Measurements from ENCODE around the gene MBLAC1.

DNA sequence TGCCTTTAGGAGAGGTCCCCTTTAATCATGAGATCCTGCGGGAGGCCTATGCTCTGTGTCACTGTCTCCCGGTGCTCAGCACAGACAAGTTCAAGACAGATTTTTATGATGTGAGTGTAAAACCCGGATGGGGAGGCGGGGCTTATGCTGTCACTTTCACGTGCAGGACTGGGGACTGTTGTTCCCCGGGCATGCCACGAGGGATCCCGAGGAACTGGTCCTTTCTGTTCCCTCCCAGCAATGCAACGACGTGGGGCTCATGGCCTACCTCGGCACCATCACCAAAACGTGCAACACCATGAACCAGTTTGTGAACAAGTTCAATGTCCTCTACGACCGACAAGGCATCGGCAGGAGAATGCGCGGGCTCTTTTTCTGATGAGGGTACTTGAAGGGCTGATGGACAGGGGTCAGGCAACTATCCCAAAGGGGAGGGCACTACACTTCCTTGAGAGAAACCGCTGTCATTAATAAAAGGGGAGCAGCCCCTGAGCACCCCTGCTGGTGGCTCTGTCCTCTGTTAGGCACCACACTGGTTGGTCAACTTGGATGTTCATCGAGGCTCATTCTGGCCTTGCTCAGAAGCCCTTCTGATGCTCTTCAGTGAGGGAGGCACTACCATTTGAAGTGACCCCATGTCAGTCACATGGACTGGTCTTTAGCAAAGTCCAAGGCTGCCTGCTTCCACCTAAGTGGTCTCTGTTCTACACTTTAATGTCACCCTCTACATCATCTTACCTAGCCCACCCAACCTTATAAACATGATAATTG lies 35.2 kb upstream of the MBLAC1 start:
- TF ChIP-seq POLR2A (IDR thresholded peaks at IDR 0.05; ENCODE audit: low read depth, low read length) (no peak; the same call in 1 of the 2 replicates), MAZ (IDR thresholded peaks at IDR 0.05; ENCODE audit: borderline replicate concordance, low read depth, low read length) (no peak), RCOR1 (IDR thresholded peaks at IDR 0.05; ENCODE audit: insufficient replicate concordance, low read length) (no peak), BHLHE40 (IDR thresholded peaks at IDR 0.05; ENCODE audit: low read depth, low read length) (peak; percentile 79), RAD21 (IDR thresholded peaks at IDR 0.05; ENCODE audit: low read length) (no peak)
- TF ChIP-seq, protein P1, sequence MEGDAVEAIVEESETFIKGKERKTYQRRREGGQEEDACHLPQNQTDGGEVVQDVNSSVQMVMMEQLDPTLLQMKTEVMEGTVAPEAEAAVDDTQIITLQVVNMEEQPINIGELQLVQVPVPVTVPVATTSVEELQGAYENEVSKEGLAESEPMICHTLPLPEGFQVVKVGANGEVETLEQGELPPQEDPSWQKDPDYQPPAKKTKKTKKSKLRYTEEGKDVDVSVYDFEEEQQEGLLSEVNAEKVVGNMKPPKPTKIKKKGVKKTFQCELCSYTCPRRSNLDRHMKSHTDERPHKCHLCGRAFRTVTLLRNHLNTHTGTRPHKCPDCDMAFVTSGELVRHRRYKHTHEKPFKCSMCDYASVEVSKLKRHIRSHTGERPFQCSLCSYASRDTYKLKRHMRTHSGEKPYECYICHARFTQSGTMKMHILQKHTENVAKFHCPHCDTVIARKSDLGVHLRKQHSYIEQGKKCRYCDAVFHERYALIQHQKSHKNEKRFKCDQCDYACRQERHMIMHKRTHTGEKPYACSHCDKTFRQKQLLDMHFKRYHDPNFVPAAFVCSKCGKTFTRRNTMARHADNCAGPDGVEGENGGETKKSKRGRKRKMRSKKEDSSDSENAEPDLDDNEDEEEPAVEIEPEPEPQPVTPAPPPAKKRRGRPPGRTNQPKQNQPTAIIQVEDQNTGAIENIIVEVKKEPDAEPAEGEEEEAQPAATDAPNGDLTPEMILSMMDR (conservative IDR thresholded peaks at IDR 0.05; ENCODE audit: low read depth, low read length): 0 out of 2 replicates have a peak, but pooled peaks have one; percentile 16
- TF ChIP-seq, protein P2, sequence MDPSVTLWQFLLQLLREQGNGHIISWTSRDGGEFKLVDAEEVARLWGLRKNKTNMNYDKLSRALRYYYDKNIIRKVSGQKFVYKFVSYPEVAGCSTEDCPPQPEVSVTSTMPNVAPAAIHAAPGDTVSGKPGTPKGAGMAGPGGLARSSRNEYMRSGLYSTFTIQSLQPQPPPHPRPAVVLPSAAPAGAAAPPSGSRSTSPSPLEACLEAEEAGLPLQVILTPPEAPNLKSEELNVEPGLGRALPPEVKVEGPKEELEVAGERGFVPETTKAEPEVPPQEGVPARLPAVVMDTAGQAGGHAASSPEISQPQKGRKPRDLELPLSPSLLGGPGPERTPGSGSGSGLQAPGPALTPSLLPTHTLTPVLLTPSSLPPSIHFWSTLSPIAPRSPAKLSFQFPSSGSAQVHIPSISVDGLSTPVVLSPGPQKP (IDR thresholded peaks at IDR 0.05; ENCODE audit: borderline replicate concordance, low read depth, low read length): no peak
- TF ChIP-seq, protein P3, sequence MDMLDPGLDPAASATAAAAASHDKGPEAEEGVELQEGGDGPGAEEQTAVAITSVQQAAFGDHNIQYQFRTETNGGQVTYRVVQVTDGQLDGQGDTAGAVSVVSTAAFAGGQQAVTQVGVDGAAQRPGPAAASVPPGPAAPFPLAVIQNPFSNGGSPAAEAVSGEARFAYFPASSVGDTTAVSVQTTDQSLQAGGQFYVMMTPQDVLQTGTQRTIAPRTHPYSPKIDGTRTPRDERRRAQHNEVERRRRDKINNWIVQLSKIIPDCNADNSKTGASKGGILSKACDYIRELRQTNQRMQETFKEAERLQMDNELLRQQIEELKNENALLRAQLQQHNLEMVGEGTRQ (IDR thresholded peaks at IDR 0.05; ENCODE audit: low read depth, low read length): no peak
